Fibroblast of lung (primary cell): ENCODE data around the gene SCTR. TPM values are rescaled to one million over a fixed set of nuclear protein-coding genes. Genes with fewer than 3 reads are reported as not detected.
A peak's percentile ranks its signal among the peaks of the same experiment; 100 is the strongest.

Experiments
- DNase-seq, 2 donors: peaks; one replicate each; pipeline versions ENCODE4 v3.0.0 to v3.0.0-alpha.2; 2010; ENCODE audit warnings: low read depth in 2 of 2
- H2AFZ ChIP-seq: 2 replicates; pipeline ENCODE4 v1.5.1; 2012; ENCODE audit warnings: low read length, control low read depth, inconsistent platforms
- H3K27ac ChIP-seq: 2 replicates; pipeline ENCODE4 v1.5.1; 2011; ENCODE audit warnings: low read length, control low read depth; ENCODE audit not compliant: insufficient read depth
- H3K27me3 ChIP-seq: 2 replicates; pipeline ENCODE4 v1.5.1; 2011; ENCODE audit warnings: mild to moderate bottlenecking, low read length; ENCODE audit not compliant: control insufficient read depth, insufficient read depth
- H3K36me3 ChIP-seq: 2 replicates; pipeline ENCODE4 v1.5.1; 2011; ENCODE audit warnings: low read length; ENCODE audit not compliant: control insufficient read depth, insufficient read depth
- H3K4me1 ChIP-seq: 2 replicates; pipeline ENCODE4 v1.5.1; 2011; ENCODE audit warnings: low read length; ENCODE audit not compliant: control insufficient read depth, insufficient read depth; ENCODE audit errors: extremely low read depth
- H3K4me2 ChIP-seq: 2 replicates; pipeline ENCODE4 v1.5.1; 2011; ENCODE audit warnings: low read length, control low read depth; ENCODE audit not compliant: insufficient read depth; ENCODE audit errors: extremely low read depth
- H3K4me3 ChIP-seq, 4 experiments: fragments of 200-600 bp in 1 of 4; sonication (generic) in 1 of 4; replicated peaks in 1 of 4; 2 replicates each; pipeline ENCODE4 v1.5.1; 2011 to 2016; ENCODE audit warnings: low read length in 4 of 4, low read depth in 3 of 4, mild to moderate bottlenecking in 3 of 4, control low read depth in 2 of 4, inconsistent platforms in 1 of 4, mixed read lengths in 1 of 4; ENCODE audit not compliant: insufficient read depth in 1 of 4; ENCODE audit errors: control extremely low read depth in 1 of 4
- H3K79me2 ChIP-seq: 2 replicates; pipeline ENCODE4 v1.5.1; 2012; ENCODE audit warnings: mild to moderate bottlenecking, low read length, inconsistent platforms; ENCODE audit not compliant: control insufficient read depth, insufficient read depth
- H3K9ac ChIP-seq: 2 replicates; pipeline ENCODE4 v1.5.1; 2011; ENCODE audit warnings: mild to moderate bottlenecking, low read length, control low read depth; ENCODE audit not compliant: insufficient read depth
- H3K9me3 ChIP-seq: 2 replicates; pipeline ENCODE4 v1.5.1; 2012; ENCODE audit warnings: low read depth, low read length; ENCODE audit not compliant: control insufficient read depth, insufficient read depth
- H4K20me1 ChIP-seq: 2 replicates; pipeline ENCODE4 v1.5.1; 2011; ENCODE audit warnings: low read length; ENCODE audit not compliant: control insufficient read depth, insufficient read depth; ENCODE audit errors: extremely low read depth
- EZH2 ChIP-seq: IDR thresholded peaks from 2 replicates; pipeline ENCODE4 v1.5.1; 2012; ENCODE audit warnings: low read length, control low read depth, mild to moderate bottlenecking; ENCODE audit errors: missing control alignments
- polyA plus RNA-seq, 2 donors: library from polyadenylated mRNA; depleted of rRNA in 1 of 2; stranded (reverse) in 1 of 2; unstranded in 1 of 2; fragments of >200 nt; gene quantifications; 2 replicates each; pipeline ENCODE4 v1.2.1, GENCODE V29; 2011 to 2012; ENCODE audit warnings: missing spikeins in 1 of 2
- total RNA-seq: library from RNA; depleted of rRNA; stranded (reverse); fragments of >200 nt; gene quantifications from 2 replicates; pipeline ENCODE4 v1.2.1, GENCODE V29; 2014
- TF ChIP-seq, protein P1 (sequence below), 2 donors: IDR thresholded peaks in 1 of 2; conservative IDR thresholded peaks in 1 of 2; 1 replicate in 1 of 2; 2 replicates in 1 of 2; pipeline ENCODE4 v1.5.1; 2011 to 2012; ENCODE audit warnings: low read length in 2 of 2, control low read depth in 1 of 2, inconsistent platforms in 1 of 2, low read depth in 1 of 2, mild to moderate bottlenecking in 1 of 2

Gene SCTR
- total and polyA plus RNA-seq, 2 donors (not counting 1 experiment from before 2014, with no cell fraction given): not detected

DNA sequence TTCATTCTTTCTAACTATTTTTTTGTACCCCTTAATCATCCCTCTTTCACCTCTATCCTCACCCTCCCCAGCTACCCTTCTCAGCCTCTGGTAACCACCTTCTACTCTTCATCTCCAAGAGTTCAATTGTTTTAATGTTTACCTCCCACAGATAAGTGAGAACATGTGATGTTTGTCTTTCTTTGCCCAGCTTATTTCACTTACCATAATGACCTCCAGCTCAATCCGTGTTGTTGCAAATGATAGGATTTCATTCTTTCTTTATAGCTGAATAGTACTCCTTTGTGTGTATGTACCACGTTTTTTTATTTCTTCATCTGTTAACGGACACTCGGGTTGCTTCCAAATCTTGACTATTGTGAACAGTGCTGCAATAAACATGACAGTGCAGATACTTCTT, 114.8 kb downstream of the SCTR start:
- H3K4me3 ChIP-seq: no peak overlapping the region
- no peaks in the 10 kb centered on the region for H3K27me3 ChIP-seq
- TF ChIP-seq, protein P1, sequence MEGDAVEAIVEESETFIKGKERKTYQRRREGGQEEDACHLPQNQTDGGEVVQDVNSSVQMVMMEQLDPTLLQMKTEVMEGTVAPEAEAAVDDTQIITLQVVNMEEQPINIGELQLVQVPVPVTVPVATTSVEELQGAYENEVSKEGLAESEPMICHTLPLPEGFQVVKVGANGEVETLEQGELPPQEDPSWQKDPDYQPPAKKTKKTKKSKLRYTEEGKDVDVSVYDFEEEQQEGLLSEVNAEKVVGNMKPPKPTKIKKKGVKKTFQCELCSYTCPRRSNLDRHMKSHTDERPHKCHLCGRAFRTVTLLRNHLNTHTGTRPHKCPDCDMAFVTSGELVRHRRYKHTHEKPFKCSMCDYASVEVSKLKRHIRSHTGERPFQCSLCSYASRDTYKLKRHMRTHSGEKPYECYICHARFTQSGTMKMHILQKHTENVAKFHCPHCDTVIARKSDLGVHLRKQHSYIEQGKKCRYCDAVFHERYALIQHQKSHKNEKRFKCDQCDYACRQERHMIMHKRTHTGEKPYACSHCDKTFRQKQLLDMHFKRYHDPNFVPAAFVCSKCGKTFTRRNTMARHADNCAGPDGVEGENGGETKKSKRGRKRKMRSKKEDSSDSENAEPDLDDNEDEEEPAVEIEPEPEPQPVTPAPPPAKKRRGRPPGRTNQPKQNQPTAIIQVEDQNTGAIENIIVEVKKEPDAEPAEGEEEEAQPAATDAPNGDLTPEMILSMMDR (conservative IDR thresholded peaks at IDR 0.05 in 1 of 2, IDR thresholded peaks at IDR 0.05 in 1 of 2; ENCODE audit: low read depth in 1 of 2, low read length in 2 of 2): no peak
- TF ChIP-seq EZH2: no peak
- H3K9ac ChIP-seq: no peak overlapping the region
- no peaks in the 10 kb centered on the region for H3K36me3 ChIP-seq
- H3K9me3 ChIP-seq: no peaks in the 10 kb centered on the region
- H4K20me1 ChIP-seq: no peaks in the 10 kb centered on the region
- no peak overlapping the region for H3K27ac ChIP-seq
- no peak overlapping the region for H2AFZ ChIP-seq
- H3K4me2 ChIP-seq: no peak overlapping the region
- H3K79me2 ChIP-seq: no peaks in the 10 kb centered on the region
- H3K4me1 ChIP-seq: no peaks in the 10 kb centered on the region
- no peak for DNase-seq

DNA sequence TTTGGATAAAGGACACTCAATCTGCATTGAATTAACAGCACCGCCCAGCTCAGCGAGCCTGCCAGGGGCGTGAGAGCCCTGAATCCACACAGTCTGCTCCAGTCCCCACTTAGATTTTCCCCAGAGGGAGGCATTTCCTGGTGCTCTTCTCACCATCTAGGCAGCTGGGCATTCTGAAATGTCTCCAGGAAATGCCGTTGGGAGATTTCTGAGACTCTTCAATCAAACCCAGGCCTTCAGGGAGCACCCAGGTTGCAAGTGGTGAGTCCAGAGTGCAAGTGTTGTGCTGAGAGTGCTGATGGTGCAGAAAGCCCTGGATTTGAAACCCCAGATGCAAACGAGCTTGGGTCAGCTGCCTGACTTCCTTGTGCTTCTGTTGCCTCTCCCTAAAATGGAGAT, 116.1 kb downstream of the SCTR start:
- DNase-seq: no peak
- Histone ChIP-seq H3K36me3 (no peaks in the 10 kb centered on the region), H4K20me1 (no peaks in the 10 kb centered on the region), H3K79me2 (no peaks in the 10 kb centered on the region), H3K27ac (no peak overlapping the region), H2AFZ (no peak overlapping the region), H3K4me3 (no peak overlapping the region), H3K9ac (no peak overlapping the region), H3K4me1 (no peaks in the 10 kb centered on the region), H3K9me3 (no peaks in the 10 kb centered on the region), H3K27me3 (no peaks in the 10 kb centered on the region), H3K4me2 (no peak overlapping the region)
- TF ChIP-seq EZH2: no peak
- TF ChIP-seq, protein P1 (conservative IDR thresholded peaks at IDR 0.05 in 1 of 2, IDR thresholded peaks at IDR 0.05 in 1 of 2; ENCODE audit: low read depth in 1 of 2, low read length in 2 of 2): no peak

DNA sequence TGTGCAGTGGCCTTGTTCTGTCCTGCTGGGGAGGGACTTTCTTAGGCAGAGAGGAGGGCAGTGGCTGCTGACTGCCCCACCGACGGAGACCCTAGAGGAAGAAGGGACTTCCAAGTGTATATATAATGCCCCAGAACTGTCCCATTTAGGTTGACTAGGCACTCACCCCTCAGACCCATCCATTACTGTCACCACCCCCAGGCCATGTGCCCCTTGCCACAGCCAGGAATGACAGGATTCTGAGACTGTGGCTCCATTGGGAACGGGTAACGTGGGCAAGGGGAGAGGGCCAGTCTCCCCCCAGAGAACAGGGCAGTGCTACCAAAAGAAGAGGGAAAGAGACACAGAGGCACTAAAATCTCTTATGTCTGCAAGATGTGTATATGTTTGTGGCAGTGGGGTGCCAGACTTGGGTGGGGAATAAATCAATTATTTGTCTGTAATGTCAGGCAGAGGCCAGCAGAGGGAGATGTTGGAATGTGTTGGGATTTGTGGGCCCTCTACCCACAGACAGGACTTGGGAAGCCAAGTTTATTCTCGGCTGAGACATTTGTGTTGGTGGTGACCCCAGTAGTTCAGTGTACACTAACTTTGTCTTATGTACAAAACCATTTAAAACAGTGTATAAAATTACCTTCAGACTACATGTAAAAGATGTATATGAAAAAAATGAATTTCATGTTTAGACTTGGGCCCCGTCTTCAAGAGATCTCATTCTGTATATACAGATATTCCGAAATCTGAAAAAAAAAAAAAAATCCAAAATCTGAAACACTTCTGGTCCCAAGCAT, 116.7 kb downstream of the SCTR start:
- no peak overlapping the region for H3K27ac ChIP-seq
- no peak overlapping the region for H3K4me2 ChIP-seq
- TF ChIP-seq, protein P1 (conservative IDR thresholded peaks at IDR 0.05 in 1 of 2, IDR thresholded peaks at IDR 0.05 in 1 of 2; ENCODE audit: low read depth in 1 of 2, low read length in 2 of 2): peak; percentile 82 to 84
- no peak for TF ChIP-seq EZH2
- H3K27me3 ChIP-seq: no peaks in the 10 kb centered on the region
- H3K79me2 ChIP-seq: no peaks in the 10 kb centered on the region
- no peaks in the 10 kb centered on the region for H3K9me3 ChIP-seq
- no peak overlapping the region for H3K4me3 ChIP-seq
- no peak overlapping the region for H2AFZ ChIP-seq
- no peaks in the 10 kb centered on the region for H3K4me1 ChIP-seq
- no peaks in the 10 kb centered on the region for H4K20me1 ChIP-seq
- no peak overlapping the region for H3K9ac ChIP-seq
- peak; percentile 42 to 72 for DNase-seq
- no peaks in the 10 kb centered on the region for H3K36me3 ChIP-seq
